ENCODE data around the gene LAD1. TPM values are rescaled to one million over a fixed set of nuclear protein-coding genes. Genes with fewer than 3 reads are reported as not detected.

Gene LAD1
- total RNA-seq, 1 donor from 2014 or later, result 72.5 TPM

DNA sequence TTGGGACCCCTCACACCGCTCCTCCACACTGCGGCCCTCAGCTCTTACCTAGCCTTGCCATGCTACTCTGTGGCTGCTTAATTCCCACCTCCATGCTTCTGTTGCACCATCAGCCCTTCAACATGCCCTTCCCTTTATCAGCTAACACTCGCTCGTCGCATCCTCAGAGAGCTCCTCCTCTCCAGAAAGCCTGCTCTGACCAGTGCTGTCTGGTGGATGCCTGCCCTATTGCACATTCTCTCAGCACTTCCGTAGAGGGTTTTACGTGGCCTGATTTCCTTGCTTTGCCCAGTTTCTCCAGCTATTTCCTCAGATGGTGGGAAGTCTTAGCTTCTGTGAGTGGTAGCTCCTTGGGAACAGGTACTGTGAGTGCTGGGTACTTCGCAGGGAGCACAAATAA is 10.3 kb upstream of the LAD1 start:
- TF ChIP-seq, protein P1, sequence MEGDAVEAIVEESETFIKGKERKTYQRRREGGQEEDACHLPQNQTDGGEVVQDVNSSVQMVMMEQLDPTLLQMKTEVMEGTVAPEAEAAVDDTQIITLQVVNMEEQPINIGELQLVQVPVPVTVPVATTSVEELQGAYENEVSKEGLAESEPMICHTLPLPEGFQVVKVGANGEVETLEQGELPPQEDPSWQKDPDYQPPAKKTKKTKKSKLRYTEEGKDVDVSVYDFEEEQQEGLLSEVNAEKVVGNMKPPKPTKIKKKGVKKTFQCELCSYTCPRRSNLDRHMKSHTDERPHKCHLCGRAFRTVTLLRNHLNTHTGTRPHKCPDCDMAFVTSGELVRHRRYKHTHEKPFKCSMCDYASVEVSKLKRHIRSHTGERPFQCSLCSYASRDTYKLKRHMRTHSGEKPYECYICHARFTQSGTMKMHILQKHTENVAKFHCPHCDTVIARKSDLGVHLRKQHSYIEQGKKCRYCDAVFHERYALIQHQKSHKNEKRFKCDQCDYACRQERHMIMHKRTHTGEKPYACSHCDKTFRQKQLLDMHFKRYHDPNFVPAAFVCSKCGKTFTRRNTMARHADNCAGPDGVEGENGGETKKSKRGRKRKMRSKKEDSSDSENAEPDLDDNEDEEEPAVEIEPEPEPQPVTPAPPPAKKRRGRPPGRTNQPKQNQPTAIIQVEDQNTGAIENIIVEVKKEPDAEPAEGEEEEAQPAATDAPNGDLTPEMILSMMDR (conservative IDR thresholded peaks at IDR 0.05; ENCODE audit: low read depth, low read length), result no peak
- no peak for DNase-seq (ENCODE audit: low read depth)
- no peak overlapping the region for H3K4me3 ChIP-seq (ENCODE audit: low read depth, low read length)

- TF ChIP-seq, protein P1 (conservative IDR thresholded peaks at IDR 0.05; ENCODE audit: low read depth, low read length), result no peak
- H3K4me3 ChIP-seq (ENCODE audit: low read depth, low read length), result no peak overlapping the region
- DNase-seq (ENCODE audit: low read depth), result no peak
Observed at GRCh38 chr1:201408834-201409200, 9.7 kb upstream of the LAD1 start.

DNA sequence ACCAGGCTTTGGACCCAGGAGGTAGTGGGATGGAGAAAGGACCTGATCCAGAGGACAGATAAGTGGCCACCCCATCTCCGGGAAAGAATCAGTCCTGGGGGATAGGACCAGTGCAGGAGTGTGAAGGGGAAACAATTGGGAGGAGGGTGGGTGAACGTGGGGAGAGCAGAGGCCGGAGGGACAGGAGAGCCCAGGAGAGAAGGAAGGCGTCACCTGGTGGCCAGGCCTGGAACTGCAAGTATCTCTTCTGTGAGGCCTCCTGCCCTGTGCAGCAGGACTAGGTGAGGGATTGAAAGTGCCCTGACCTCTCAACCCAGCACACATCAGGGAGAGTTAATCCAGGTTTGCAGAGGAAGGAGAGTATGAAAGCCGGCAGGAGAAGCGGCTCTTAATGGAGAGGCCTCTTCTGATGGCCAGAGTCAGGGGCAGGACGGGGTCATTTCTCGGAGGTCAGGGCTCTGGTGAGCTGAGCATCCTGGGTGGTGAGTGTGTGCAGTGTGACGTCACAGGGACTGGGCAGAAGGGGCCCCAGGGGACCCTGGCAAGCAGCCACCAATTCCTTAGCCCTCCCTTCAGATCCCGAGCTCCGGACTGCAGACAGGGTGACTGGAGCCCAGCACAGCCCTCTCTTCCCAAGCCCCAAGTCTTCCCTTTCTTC is 9.2 kb upstream of the LAD1 start:
- TF ChIP-seq, protein P1 (conservative IDR thresholded peaks at IDR 0.05; ENCODE audit: low read depth, low read length), result peak; percentile 99
- H3K4me3 ChIP-seq (ENCODE audit: low read depth, low read length), result no peak overlapping the region
- DNase-seq (ENCODE audit: low read depth), result no peak

GRCh38 chr1:201406831-201407406 is 7.8 kb upstream of the LAD1 start:
- no peak for DNase-seq (ENCODE audit: low read depth)
- TF ChIP-seq, protein P1 (conservative IDR thresholded peaks at IDR 0.05; ENCODE audit: low read depth, low read length), result no peak
- no peak overlapping the region for H3K4me3 ChIP-seq (ENCODE audit: low read depth, low read length)

DNA sequence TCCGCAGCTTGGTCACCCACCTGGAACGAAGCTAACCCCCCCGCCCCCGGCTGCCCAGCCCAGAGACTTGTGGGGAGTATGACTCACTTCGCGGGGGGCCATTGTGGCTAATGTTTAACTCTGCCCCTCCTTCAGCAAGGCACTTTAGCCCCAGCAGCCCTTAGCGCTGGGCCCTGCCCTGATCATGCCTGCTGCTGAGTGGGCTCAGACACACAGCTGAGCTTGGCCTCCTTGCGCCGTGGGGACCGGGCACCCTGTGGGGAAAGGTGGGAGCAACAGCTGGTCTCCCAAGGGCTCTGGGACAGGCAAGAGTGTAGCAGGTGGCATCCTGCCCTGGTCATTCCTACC is 6.3 kb upstream of the LAD1 start:
- H3K4me3 ChIP-seq (ENCODE audit: low read depth, low read length), result no peak overlapping the region
- DNase-seq (ENCODE audit: low read depth), result no peak
- TF ChIP-seq, protein P1 (conservative IDR thresholded peaks at IDR 0.05; ENCODE audit: low read depth, low read length), result no peak

DNA sequence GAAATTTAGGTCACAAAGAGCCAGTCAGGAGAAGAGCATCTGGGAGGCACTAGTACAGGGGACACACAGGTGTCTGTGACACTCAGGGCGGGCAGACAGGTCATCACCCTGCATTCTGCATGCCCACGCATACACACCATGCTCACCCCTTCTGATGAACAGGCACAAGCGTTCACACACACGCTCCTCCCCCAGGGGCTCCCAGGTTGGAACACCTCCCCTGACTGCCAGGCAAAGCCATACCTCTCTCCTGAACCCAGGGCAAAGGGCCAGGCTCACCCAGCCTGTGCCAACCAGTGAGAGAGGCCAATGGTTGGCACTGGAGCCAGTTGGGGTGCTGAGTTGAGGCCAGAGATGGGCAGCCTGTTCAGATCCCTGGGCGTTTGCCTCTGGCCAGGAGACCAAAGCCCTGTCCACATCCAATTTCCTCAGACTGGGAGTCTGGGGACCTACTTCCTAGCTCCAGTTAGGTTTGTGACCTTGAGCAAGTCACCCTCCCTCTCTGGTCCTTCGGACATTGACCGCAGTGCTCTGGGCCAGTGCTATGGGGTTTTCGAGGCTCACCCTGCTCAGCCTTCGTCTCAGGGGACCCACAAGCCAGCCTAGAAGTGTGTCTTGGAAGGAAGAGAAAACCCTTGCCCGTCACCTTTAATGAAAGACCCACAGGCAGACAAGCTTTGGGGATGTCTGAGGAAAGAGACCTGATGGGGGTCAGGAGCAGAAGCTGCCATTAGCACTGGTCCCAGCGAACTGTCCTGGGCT is 5.8 kb upstream of the LAD1 start:
- TF ChIP-seq, protein P1 (conservative IDR thresholded peaks at IDR 0.05; ENCODE audit: low read depth, low read length), result no peak
- no peak for DNase-seq (ENCODE audit: low read depth)
- no peak overlapping the region for H3K4me3 ChIP-seq (ENCODE audit: low read depth, low read length)

Data from epithelial cell of proximal tubule (primary cell).